ENCODE data around the gene HPGD. TPM values are rescaled to one million over a fixed set of nuclear protein-coding genes. Genes with fewer than 3 reads are reported as not detected.

Gene HPGD
- total and polyA plus RNA-seq, 2 of the 8 experiments (the other 6 are each of a cell fraction or from before 2014, with no cell fraction given) = 1.1 to 1.3 TPM

- TF ChIP-seq CHD7 (IDR thresholded peaks at IDR 0.05; ENCODE audit: insufficient replicate concordance, low read length) (no peak), EP300 (IDR thresholded peaks at IDR 0.05; ENCODE audit: borderline replicate concordance in 1 of 2, low read depth in 2 of 2, low read length in 2 of 2) (no peak), RAD21 (IDR thresholded peaks at IDR 0.05 in 1 of 2, conservative IDR thresholded peaks at IDR 0.05 in 1 of 2; ENCODE audit: low read depth in 2 of 2, low read length in 2 of 2) (no peak), RBBP5 (IDR thresholded peaks at IDR 0.05; ENCODE audit: borderline replicate concordance, low read depth, low read length) (no peak), CTCF (IDR thresholded peaks at IDR 0.05; ENCODE audit: control extremely low read depth in 1 of 3, insufficient read depth in 1 of 3, low read depth in 1 of 3, low read length in 3 of 3) (no peak), JUND (IDR thresholded peaks at IDR 0.05; ENCODE audit: low read length) (no peak)
These were observed 33.7 kb upstream of the HPGD start (continued) for GRCh38 chr4:174555789-174556630.
